ENCODE data around the gene DPYD.

- TF ChIP-seq, protein P1, sequence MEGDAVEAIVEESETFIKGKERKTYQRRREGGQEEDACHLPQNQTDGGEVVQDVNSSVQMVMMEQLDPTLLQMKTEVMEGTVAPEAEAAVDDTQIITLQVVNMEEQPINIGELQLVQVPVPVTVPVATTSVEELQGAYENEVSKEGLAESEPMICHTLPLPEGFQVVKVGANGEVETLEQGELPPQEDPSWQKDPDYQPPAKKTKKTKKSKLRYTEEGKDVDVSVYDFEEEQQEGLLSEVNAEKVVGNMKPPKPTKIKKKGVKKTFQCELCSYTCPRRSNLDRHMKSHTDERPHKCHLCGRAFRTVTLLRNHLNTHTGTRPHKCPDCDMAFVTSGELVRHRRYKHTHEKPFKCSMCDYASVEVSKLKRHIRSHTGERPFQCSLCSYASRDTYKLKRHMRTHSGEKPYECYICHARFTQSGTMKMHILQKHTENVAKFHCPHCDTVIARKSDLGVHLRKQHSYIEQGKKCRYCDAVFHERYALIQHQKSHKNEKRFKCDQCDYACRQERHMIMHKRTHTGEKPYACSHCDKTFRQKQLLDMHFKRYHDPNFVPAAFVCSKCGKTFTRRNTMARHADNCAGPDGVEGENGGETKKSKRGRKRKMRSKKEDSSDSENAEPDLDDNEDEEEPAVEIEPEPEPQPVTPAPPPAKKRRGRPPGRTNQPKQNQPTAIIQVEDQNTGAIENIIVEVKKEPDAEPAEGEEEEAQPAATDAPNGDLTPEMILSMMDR (IDR thresholded peaks at IDR 0.05; ENCODE audit: low read length), result no peak
- TF ChIP-seq EZH2 (IDR thresholded peaks at IDR 0.05; ENCODE audit: borderline replicate concordance, low read length), result no peak
Observed at GRCh38 chr1:97893844-97894243, 27.0 kb downstream of the DPYD start.

Data from OCI-LY1 (cell line).